Hepatocyte (in vitro differentiated cells): Measurements from ENCODE around the gene HOXD10. TPM values are rescaled to one million over a fixed set of nuclear protein-coding genes. Genes with fewer than 3 reads are reported as not detected.

Experiments
- DNase-seq: peaks from one replicate; pipeline ENCODE4 v3.0.0-alpha.2; 2016; ENCODE audit warnings: low spot score
- H2AFZ ChIP-seq: fragments of 200-600 bp; sonication (generic); 2 replicates; pipeline ENCODE4 v1.6.0; 2016; ENCODE audit warnings: antibody characterized with exemption, mild to moderate bottlenecking
- H3K27ac ChIP-seq: fragments of 200-600 bp; sonication (generic); 2 replicates; pipeline ENCODE4 v1.5.1; 2016; ENCODE audit warnings: mild to moderate bottlenecking
- H3K27me3 ChIP-seq: fragments of 200-600 bp; sonication (generic); 2 replicates; pipeline ENCODE4 v1.6.1; 2016
- H3K36me3 ChIP-seq: fragments of 200-600 bp; sonication (generic); replicated peaks from 2 replicates; pipeline ENCODE4 v1.5.1; 2016; ENCODE audit warnings: low read depth; ENCODE audit not compliant: insufficient read depth
- H3K4me1 ChIP-seq: fragments of 200-600 bp; sonication (generic); 2 replicates; pipeline ENCODE4 v1.5.1; 2016; ENCODE audit warnings: mild to moderate bottlenecking, moderate library complexity; ENCODE audit not compliant: insufficient read depth
- H3K4me2 ChIP-seq: fragments of 200-600 bp; sonication (generic); 2 replicates; pipeline ENCODE4 v1.6.0; 2016
- H3K4me3 ChIP-seq: fragments of 200-600 bp; sonication (generic); 2 replicates; pipeline ENCODE4 v1.5.1; 2016; ENCODE audit warnings: mild to moderate bottlenecking
- H3K79me2 ChIP-seq: fragments of 200-600 bp; sonication (generic); 2 replicates; pipeline ENCODE4 v1.6.0; 2017; ENCODE audit warnings: mild to moderate bottlenecking
- H3K9me2 ChIP-seq: fragments of 200-600 bp; sonication (generic); replicated peaks from 2 replicates; pipeline ENCODE4 v1.6.0; 2017; ENCODE audit warnings: mild to moderate bottlenecking; ENCODE audit not compliant: insufficient read depth
- H3K9me3 ChIP-seq: fragments of 200-600 bp; sonication (generic); 2 replicates; pipeline ENCODE4 v1.5.1; 2016; ENCODE audit warnings: low read depth, mild to moderate bottlenecking
- H4K20me1 ChIP-seq: fragments of 200-600 bp; sonication (generic); 2 replicates; pipeline ENCODE4 v1.6.0; 2016; ENCODE audit warnings: mild to moderate bottlenecking; ENCODE audit not compliant: insufficient read depth, poor library complexity, severe bottlenecking
- CTCF ChIP-seq: fragments of 200-600 bp; sonication (generic); IDR thresholded peaks from 2 replicates; pipeline ENCODE4 v1.5.1; 2016; ENCODE audit warnings: antibody characterized with exemption, mild to moderate bottlenecking; ENCODE audit not compliant: poor library complexity
- EZH2 ChIP-seq: fragments of 200-600 bp; sonication (generic); IDR thresholded peaks from 2 replicates; pipeline ENCODE4 v1.6.1; 2016; ENCODE audit warnings: antibody characterized with exemption, mild to moderate bottlenecking, borderline replicate concordance
- EZH2phosphoT487 ChIP-seq: fragments of 200-600 bp; sonication (generic); IDR thresholded peaks from one replicate; pipeline ENCODE4 v1.6.1; 2018; ENCODE audit warnings: antibody characterized with exemption, mild to moderate bottlenecking, low read depth, moderate library complexity; ENCODE audit not compliant: unreplicated experiment, severe bottlenecking
- WGBS: methylation state at CpG from one replicate; pipeline ENCODE4 v1.1.6; 2016; ENCODE audit warnings: low lambda C conversion rate; ENCODE audit errors: missing lambda C conversion rate; 5-methylcytosine and 5-hydroxymethylcytosine counted together
- polyA plus RNA-seq: library from polyadenylated mRNA; unstranded; fragments of >200 nt; fragmentation: Nextera tagmentation; extraction: Ambion mirVana; gene quantifications from 2 replicates; pipeline ENCODE4 v1.2.1, GENCODE V29; 2016
- total RNA-seq: library from RNA; depleted of rRNA; stranded (reverse); fragments of >200 nt; gene quantifications from 2 replicates; pipeline ENCODE4 v1.2.3, GENCODE V29; 2014

The HOXD10 gene
- total and polyA plus RNA-seq, 2 experiments from 2014 or later, result 5.1 to 8.5 TPM

- H3K4me1 ChIP-seq, result peaks cover 17% of the 10 kb centered on the region
- no peak overlapping the region for H3K27ac ChIP-seq
- no peak overlapping the region for H3K4me3 ChIP-seq
- peak overlapping the region; percentile 91 for H3K4me2 ChIP-seq
- DNase-seq, result no peak
- H3K9me3 ChIP-seq, result no peaks in the 10 kb centered on the region
- 26% methylated on average over 15 of the region's 15 CpGs for WGBS
- H3K79me2 ChIP-seq, result no peaks in the 10 kb centered on the region
- H2AFZ ChIP-seq, result no peak overlapping the region
- H4K20me1 ChIP-seq, result no peaks in the 10 kb centered on the region
- H3K9me2 ChIP-seq, result no peaks in the 10 kb centered on the region
- no peak for TF ChIP-seq EZH2phosphoT487
- no peak for TF ChIP-seq CTCF
- TF ChIP-seq EZH2, result peak; percentile 39
- no peaks in the 10 kb centered on the region for H3K36me3 ChIP-seq
- peaks cover 91% of the 10 kb centered on the region for H3K27me3 ChIP-seq
These were observed 14.6 kb downstream of the HOXD10 start for GRCh38 chr2:176130957-176131847.

GRCh38 chr2:176131848-176132158 is 15.2 kb downstream of the HOXD10 start:
- no peaks in the 10 kb centered on the region for H3K9me2 ChIP-seq
- H3K9me3 ChIP-seq, result no peaks in the 10 kb centered on the region
- H3K4me2 ChIP-seq, result peak overlapping the region; percentile 58
- TF ChIP-seq EZH2phosphoT487, result no peak
- TF ChIP-seq CTCF, result no peak
- TF ChIP-seq EZH2, result no peak
- DNase-seq, result no peak
- no peaks in the 10 kb centered on the region for H3K36me3 ChIP-seq
- no peak overlapping the region for H3K27ac ChIP-seq
- H3K27me3 ChIP-seq, result peaks cover 90% of the 10 kb centered on the region
- H3K79me2 ChIP-seq, result no peaks in the 10 kb centered on the region
- H4K20me1 ChIP-seq, result no peaks in the 10 kb centered on the region
- peaks cover 17% of the 10 kb centered on the region for H3K4me1 ChIP-seq
- no peak overlapping the region for H3K4me3 ChIP-seq
- 49% methylated on average over 4 of the region's 4 CpGs for WGBS
- no peak overlapping the region for H2AFZ ChIP-seq

DNA sequence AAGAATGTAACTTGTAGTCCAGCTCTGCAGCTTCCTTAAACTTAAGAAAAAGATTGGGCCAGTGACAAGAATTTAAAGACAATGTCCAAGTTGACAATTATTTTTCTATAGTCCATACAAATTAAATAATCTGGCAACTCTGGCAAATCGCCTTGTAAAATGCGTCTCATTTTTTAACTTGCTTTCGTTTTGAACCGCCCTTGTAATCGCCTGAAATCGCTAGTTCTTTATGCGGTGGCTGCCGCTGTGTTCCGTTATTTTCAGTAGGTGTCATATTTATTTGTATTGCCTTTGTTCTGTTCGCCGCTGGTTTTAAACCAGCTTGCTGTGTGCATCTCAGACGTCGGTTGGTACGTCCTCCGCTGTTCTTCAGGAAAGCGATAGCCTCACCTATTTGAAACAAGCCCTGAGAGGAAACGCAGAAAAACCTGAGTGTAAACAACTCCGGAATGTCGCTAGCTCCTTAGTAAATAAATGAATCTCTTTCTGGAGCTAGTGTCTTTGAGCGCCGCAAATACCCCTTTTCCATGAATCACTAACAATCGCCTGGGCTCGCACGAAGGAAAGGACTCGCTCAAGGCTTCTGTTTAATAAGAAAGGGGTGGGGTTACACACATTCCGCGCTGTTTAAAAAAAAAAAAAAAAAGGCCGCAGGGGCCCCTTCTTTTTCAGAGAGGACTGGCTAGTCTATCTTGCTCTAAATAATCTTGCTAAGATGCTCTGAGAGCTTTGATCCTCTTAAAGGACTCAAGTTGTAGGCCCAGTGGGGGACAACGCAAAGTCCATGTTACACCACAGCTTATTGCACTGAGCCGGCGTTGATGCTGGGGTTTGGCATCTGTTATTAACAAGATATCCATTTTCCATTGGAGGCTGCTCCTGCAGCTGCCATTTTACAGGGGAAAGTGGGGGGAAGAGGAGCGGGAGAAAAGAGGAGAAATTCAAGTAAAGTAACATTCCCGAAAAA is 15.9 kb downstream of the HOXD10 start:
- Histone ChIP-seq H4K20me1 (no peaks in the 10 kb centered on the region), H3K4me2 (peak overlapping the region; percentile 58), H3K4me1 (peaks cover 17% of the 10 kb centered on the region), H2AFZ (no peak overlapping the region), H3K36me3 (no peaks in the 10 kb centered on the region), H3K27ac (no peak overlapping the region), H3K4me3 (no peak overlapping the region), H3K9me2 (no peaks in the 10 kb centered on the region), H3K27me3 (peaks cover 92% of the 10 kb centered on the region), H3K9me3 (no peaks in the 10 kb centered on the region), H3K79me2 (no peaks in the 10 kb centered on the region)
- 16% methylated on average over 33 of the region's 33 CpGs for WGBS
- no peak for DNase-seq
- TF ChIP-seq EZH2 (peak; percentile 94), CTCF (no peak), EZH2phosphoT487 (peak; percentile 62)
